K562 (cell line): ENCODE data around the gene CALD1. TPM values are rescaled to one million over a fixed set of nuclear protein-coding genes. Genes with fewer than 3 reads are reported as not detected.

Experiments
- ATAC-seq: fragments of 200-7000 bp; cut with Tn5 transposase; 3 replicates; pipeline ENCODE4 v1.9.1; 2020; ENCODE audit warnings: moderate library complexity
- BruUV-seq: library from RNA; stranded (reverse); fragments of 400-500 nt; replicated peaks from 2 replicates; lab custom pipeline; 2021; lab: Mats Ljungman, UMichigan
- CTCF ChIA-PET: fragments of 300-600 bp; formaldehyde crosslinking; extraction: SDS; loops from one replicate; lab custom pipeline; 2021; ENCODE audit warnings: low intra/inter-chr PET ratio; lab: Yijun Ruan, JAX
- POLR2A ChIA-PET: fragments of 300-600, 350-650 bp; sonication (Branson Sonifier 250); formaldehyde crosslinking; extraction: SDS; loops from one replicate; lab custom pipeline; 2021; ENCODE audit warnings: antibody characterized with exemption, inconsistent platforms; lab: Yijun Ruan, JAX
- DNase-seq, 4 experiments: peaks; one replicate each; pipeline versions ENCODE4 v3.0.0 to v3.0.0-alpha.2; 2011 to 2018; ENCODE audit warnings: low spot score in 3 of 4, mixed read lengths in 3 of 4; ENCODE audit errors: extremely low read depth in 1 of 4
- FAIRE-seq: peaks from 2 replicates; lab custom pipeline; 2011; peaks lifted over from hg19 to GRCh38; lab: Jason Lieb, UNC
- H2AFZ ChIP-seq: 2 replicates; pipeline ENCODE4 v1.6.0; 2011; ENCODE audit warnings: low read depth, low read length, control low read depth, inconsistent platforms
- H3K27ac ChIP-seq: fragments of 200-600 bp; 3 replicates; pipeline ENCODE4 v1.8.0; 2011; ENCODE audit warnings: low read depth, mild to moderate bottlenecking, control low read depth, inconsistent platforms, low read length, moderate library complexity, mixed read lengths; ENCODE audit errors: extremely low read depth
- H3K27me3 ChIP-seq, 2 experiments: fragments of 300-600 bp in 1 of 2; 2 replicates in 1 of 2; 3 replicates in 1 of 2; pipeline versions ENCODE4 v1.6.0 to v1.8.0; 2011; ENCODE audit warnings: inconsistent platforms in 2 of 2, low read length in 2 of 2, mild to moderate bottlenecking in 1 of 2, mixed read lengths in 1 of 2, moderate library complexity in 1 of 2; ENCODE audit not compliant: control insufficient read depth in 2 of 2, insufficient read depth in 2 of 2
- H3K36me3 ChIP-seq: fragments of 300-600 bp; 3 replicates; pipeline ENCODE4 v1.8.0; 2011; ENCODE audit warnings: mild to moderate bottlenecking, low read length, inconsistent platforms; ENCODE audit not compliant: control insufficient read depth, insufficient read depth
- H3K4me1 ChIP-seq, 2 experiments: fragments of 200-600 bp in 1 of 2; replicated peaks in 1 of 2; 2 replicates in 1 of 2; 3 replicates in 1 of 2; pipeline versions ENCODE4 v1.5.1 to v1.8.0; 2011; ENCODE audit warnings: inconsistent platforms in 2 of 2, low read length in 2 of 2, mild to moderate bottlenecking in 1 of 2, mixed read lengths in 1 of 2, moderate library complexity in 1 of 2; ENCODE audit not compliant: control insufficient read depth in 2 of 2, insufficient read depth in 2 of 2
- H3K4me2 ChIP-seq: 2 replicates; pipeline ENCODE4 v1.6.1; 2011; ENCODE audit warnings: low read length, control low read depth, inconsistent platforms, mixed read lengths; ENCODE audit not compliant: insufficient read depth
- H3K4me3 ChIP-seq: fragments of 200-600 bp; sonication (generic), shearing (Covaris generic); 2 replicates; pipeline ENCODE4 v1.5.1; 2016; ENCODE audit warnings: control low read depth, inconsistent platforms
- H3K79me2 ChIP-seq: fragments of 200-600 bp; 3 replicates; pipeline ENCODE4 v1.8.0; 2011; ENCODE audit warnings: low read length, inconsistent platforms; ENCODE audit not compliant: control insufficient read depth, insufficient read depth
- H3K9ac ChIP-seq, 2 experiments: 2 replicates each; pipeline versions ENCODE4 v1.6.0 to v1.6.1; 2011; ENCODE audit warnings: low read depth in 2 of 2, low read length in 2 of 2, control low read depth in 1 of 2, inconsistent platforms in 1 of 2, mild to moderate bottlenecking in 1 of 2, mixed read lengths in 1 of 2; ENCODE audit not compliant: insufficient read depth in 1 of 2
- H3K9me1 ChIP-seq: one replicate; pipeline ENCODE4 v1.6.0; 2011; ENCODE audit warnings: inconsistent platforms, mild to moderate bottlenecking, low read length, moderate library complexity; ENCODE audit not compliant: control insufficient read depth, insufficient read depth
- H3K9me3 ChIP-seq: replicated peaks from 2 replicates; pipeline ENCODE4 v1.5.1; 2011; ENCODE audit warnings: low read depth, low read length, inconsistent platforms; ENCODE audit not compliant: control insufficient read depth, insufficient read depth
- H4K20me1 ChIP-seq: replicated peaks from 2 replicates; pipeline ENCODE4 v1.6.1; 2011; ENCODE audit warnings: low read length, inconsistent platforms, mixed read lengths; ENCODE audit not compliant: control insufficient read depth, insufficient read depth
- CCAR2 ChIP-seq: fragments of 200-400 bp; formaldehyde crosslinking; IDR thresholded peaks from 2 replicates; pipeline ENCODE4 v1.6.1; 2017; ENCODE audit warnings: mild to moderate bottlenecking, low read depth, low read length
- CREB3 ChIP-seq: fragments of 450-650 bp; conservative IDR thresholded peaks from 2 replicates; pipeline ENCODE4 v1.6.1; 2016; ENCODE audit warnings: missing genetic modification characterization, low read depth, mild to moderate bottlenecking, missing compliant biosample characterization, moderate library complexity
- GTF3C2 ChIP-seq: IDR thresholded peaks from 3 replicates; pipeline ENCODE4 v1.6.1; 2011; ENCODE audit warnings: borderline replicate concordance, mild to moderate bottlenecking, moderate library complexity; ENCODE audit not compliant: insufficient read length; ENCODE audit errors: extremely low read depth
- HES1 ChIP-seq: fragments of 450-650 bp; IDR thresholded peaks from 2 replicates; pipeline ENCODE4 v1.6.1; 2016; ENCODE audit warnings: low read depth, mild to moderate bottlenecking, moderate library complexity
- IFI16 ChIP-seq: fragments of 250-450 bp; sonication (Bioruptor Pico); IDR thresholded peaks from 2 replicates; pipeline ENCODE4 v2.1.2; 2022; ENCODE audit warnings: mild to moderate bottlenecking, inconsistent platforms
- IRF1 ChIP-seq: sonication (generic); formaldehyde crosslinking; IDR thresholded peaks from 2 replicates; pipeline ENCODE4 v1.8.0; 2022; ENCODE audit warnings: missing genetic modification reagents, mild to moderate bottlenecking, borderline replicate concordance
- MXI1 ChIP-seq: IDR thresholded peaks from 2 replicates; pipeline ENCODE4 v1.6.1; 2011; ENCODE audit warnings: low read depth, mild to moderate bottlenecking, improper control_type of control experiment, low read length
- POLR2H ChIP-seq: IDR thresholded peaks from 2 replicates; pipeline ENCODE4 v1.6.1; 2016; ENCODE audit warnings: missing genetic modification characterization, low read depth, mild to moderate bottlenecking, control low read depth, missing compliant biosample characterization, moderate library complexity
- SAFB ChIP-seq: fragments of 200-400 bp; formaldehyde crosslinking; IDR thresholded peaks from 2 replicates; pipeline ENCODE4 v1.6.1; 2017; ENCODE audit warnings: low read depth, low read length, borderline replicate concordance
- STAT6 ChIP-seq: sonication (generic); formaldehyde crosslinking; IDR thresholded peaks from 2 replicates; pipeline ENCODE4 v1.8.1; 2023; ENCODE audit warnings: mild to moderate bottlenecking, missing genetic modification reagents
- ZKSCAN1 ChIP-seq: fragments of 150-350 bp; IDR thresholded peaks from 2 replicates; pipeline ENCODE4 v1.6.1; 2016; ENCODE audit warnings: low read depth, low read length
- WGBS: fragments of 100-300 bp; shearing (Covaris generic); methylation state at CpG from one replicate; pipeline ENCODE4 v1.1.6; 2016; ENCODE audit warnings: low coverage, mixed read lengths; ENCODE audit not compliant: insufficient coverage; ENCODE audit errors: missing lambda C conversion rate; 5-methylcytosine and 5-hydroxymethylcytosine counted together
- in situ Hi-C: fragments of 300-500 bp; cut with MboI; formaldehyde crosslinking; loops from 4 replicates; pipeline ENCODE4 v1.15.0; 2018; ENCODE audit warnings: inconsistent platforms, mixed read lengths
- intact Hi-C: fragments of 100-400 bp; cut with micrococcal nuclease; formaldehyde crosslinking; loops from 2 replicates; pipeline ENCODE4 v1.14.2; 2022
- polyA plus RNA-seq, 8 experiments: library from polyadenylated mRNA; depleted of rRNA in 4 of 8; stranded (reverse) in 5 of 8; unstranded in 3 of 8; fragments of >200 nt; fragmentation: Nextera tagmentation in 2 of 8; fragmentation: Illumina TruSeq in 1 of 8; extraction: Ambion mirVana in 2 of 8; extraction: Trizol in 1 of 8; gene quantifications; 2 replicates each; pipeline versions ENCODE4 v1.2.1 to v1.2.3, GENCODE V29; 2011 to 2014; ENCODE audit warnings: inconsistent platforms in 1 of 8, missing spikeins in 1 of 8
- total RNA-seq, 7 experiments: library from RNA; depleted of rRNA in 6 of 7; stranded (reverse); fragments of >200 nt in 6 of 7; fragmentation: Illumina TruSeq in 2 of 7; extraction: Trizol in 2 of 7; gene quantifications; 2 replicates each; pipeline versions ENCODE4 v1.2.1 to v1.2.3, GENCODE V29; 2011 to 2021; ENCODE audit warnings: low replicate concordance in 1 of 7

CALD1 gene
- total and polyA plus RNA-seq, 9 of the 15 experiments (the other 6 are each of a cell fraction or from before 2014, with no cell fraction given) = 0.40 TPM; not detected in 8

GRCh38 chr7:134892963-134893362 lies 113.5 kb downstream of the CALD1 start (continued):
- TF ChIP-seq GTF3C2 (no peak), ZKSCAN1 (no peak), IFI16 (no peak)

GRCh38 chr7:134893920-134894319 lies 114.5 kb downstream of the CALD1 start:
- in situ Hi-C loops (no loop called here), intact Hi-C loops (no loop called here)
- H3K36me3 ChIP-seq = no peaks in the 10 kb centered on the region
- H3K4me2 ChIP-seq = no peak overlapping the region
- WGBS = under 1% methylated on average over 7 of the region's 7 CpGs
- no peak for DNase-seq
- ATAC-seq = no peak
- peaks cover 29 to 40% of the 10 kb centered on the region in 2 experiments; a peak in 4 of 5 replicates for H3K27me3 ChIP-seq
- no peak overlapping the region for H3K27ac ChIP-seq
- no peak overlapping the region for H3K9ac ChIP-seq
- H3K4me1 ChIP-seq = peaks cover 0 to 4% of the 10 kb centered on the region in 2 experiments; a peak in 3 of 5 replicates
- no peak overlapping the region for H3K4me3 ChIP-seq
- BruUV-seq = no TSS peak
- H2AFZ ChIP-seq = no peak overlapping the region
- no peaks in the 10 kb centered on the region; the same call in 1 of the 2 replicates for H4K20me1 ChIP-seq
- FAIRE-seq = no peak
- H3K9me3 ChIP-seq = no peaks in the 10 kb centered on the region
- ChIA-PET POLR2A (no interaction called here), CTCF (no interaction called here)
- H3K9me1 ChIP-seq = no peaks in the 10 kb centered on the region
- H3K79me2 ChIP-seq = no peaks in the 10 kb centered on the region
- TF ChIP-seq SAFB (no peak), CCAR2 (no peak), CREB3 (tag) (no peak), POLR2H (tag) (no peak), STAT6 (CRISPR knock-in tag) (no peak), IRF1 (CRISPR knock-in tag) (no peak), MXI1 (no peak), HES1 (no peak), IFI16 (no peak)
